Left renal cortex interstitium (tissue), 4 donors: ENCODE data around the gene DAP. TPM values are rescaled to one million over a fixed set of nuclear protein-coding genes. Genes with fewer than 3 reads are reported as not detected.
"Not testable (repeated sequence)": the region's sequence is repeated elsewhere in the genome, so short reads cannot be mapped to it uniquely, and the experiment has no call there.

Experiments used
- DNase-seq, 4 donors: peaks; one replicate each; pipeline ENCODE4 v3.0.0-alpha.2; 2013; ENCODE audit warnings: low read depth in 4 of 4, low spot score in 2 of 4, missing footprints in 1 of 4
- polyA plus RNA-seq, 4 donors: library from polyadenylated mRNA; unstranded; fragments of 120-200 nt; gene quantifications; one replicate each; pipeline ENCODE4 v1.2.1, GENCODE V29; 2013; ENCODE audit not compliant: insufficient read length in 4 of 4

DAP gene
- polyA plus RNA-seq, 4 donors: 98.3 to 140 (median 126) TPM

DNA sequence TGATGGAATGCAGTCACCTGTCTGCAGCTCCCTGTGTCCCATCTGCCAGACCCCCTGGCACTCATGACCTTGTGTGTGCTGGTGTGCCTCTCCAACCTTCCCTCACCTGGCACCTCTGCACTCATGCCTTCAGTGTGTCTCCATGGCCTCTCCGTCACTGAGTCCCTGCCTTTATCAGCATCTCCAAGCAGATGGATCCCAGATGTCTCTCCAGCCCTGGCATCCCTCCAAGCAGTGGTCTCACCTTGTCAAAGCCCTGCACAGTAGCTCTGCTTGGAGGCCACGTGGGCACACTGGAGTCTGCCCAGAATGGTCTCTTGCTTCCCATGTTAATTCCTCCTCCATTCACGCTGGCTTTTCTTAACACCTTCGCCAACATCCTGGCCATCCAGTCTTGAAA is 84.8 kb downstream of the DAP start:
- DNase-seq: no peak

DNA sequence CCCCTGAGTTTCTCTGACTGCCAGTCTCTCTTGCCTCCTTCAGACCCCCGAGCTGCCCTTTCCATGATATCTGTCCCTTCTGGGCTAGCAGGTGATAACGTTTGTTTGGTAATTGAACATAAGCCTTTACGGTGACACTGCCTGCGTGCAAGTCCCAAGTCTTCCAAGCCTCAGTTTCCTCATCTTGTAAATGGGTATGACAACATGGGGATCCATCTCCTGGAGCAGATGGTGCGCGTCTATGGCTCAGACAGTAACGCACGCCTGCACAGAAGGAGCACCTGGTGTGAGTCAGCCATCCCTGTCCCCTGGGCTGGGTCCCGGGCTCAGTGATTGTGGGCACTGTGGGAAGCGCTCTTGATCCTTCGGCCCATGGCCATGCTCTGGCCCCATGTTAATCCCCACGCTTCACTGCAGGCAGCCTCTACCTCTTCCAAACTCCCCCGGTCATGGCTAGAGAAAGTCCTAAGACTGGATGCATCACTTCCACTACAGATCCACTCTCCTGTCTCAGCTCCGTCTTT is 85.8 kb downstream of the DAP start:
- DNase-seq: no peak

DNA sequence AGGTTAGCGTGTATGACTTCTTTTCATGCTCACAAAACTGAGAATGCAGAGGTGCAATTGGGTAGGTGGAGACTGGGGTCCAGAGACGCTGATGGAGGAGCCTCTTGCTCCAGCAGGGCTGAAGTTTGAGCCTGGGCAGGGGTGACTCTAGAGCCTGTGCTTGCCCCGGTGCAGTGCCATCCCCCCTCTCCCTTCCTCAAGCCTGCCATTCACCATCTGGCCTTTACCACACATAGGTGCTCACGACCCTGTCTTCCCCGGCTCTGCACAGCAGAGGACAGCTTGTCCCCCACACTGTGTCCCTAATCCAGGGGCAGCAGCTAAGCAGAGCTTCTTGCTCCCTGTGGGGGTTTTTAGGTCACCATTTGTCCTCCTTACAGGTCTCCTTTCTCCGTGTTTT is 86.5 kb downstream of the DAP start:
- no peak for DNase-seq

DNA sequence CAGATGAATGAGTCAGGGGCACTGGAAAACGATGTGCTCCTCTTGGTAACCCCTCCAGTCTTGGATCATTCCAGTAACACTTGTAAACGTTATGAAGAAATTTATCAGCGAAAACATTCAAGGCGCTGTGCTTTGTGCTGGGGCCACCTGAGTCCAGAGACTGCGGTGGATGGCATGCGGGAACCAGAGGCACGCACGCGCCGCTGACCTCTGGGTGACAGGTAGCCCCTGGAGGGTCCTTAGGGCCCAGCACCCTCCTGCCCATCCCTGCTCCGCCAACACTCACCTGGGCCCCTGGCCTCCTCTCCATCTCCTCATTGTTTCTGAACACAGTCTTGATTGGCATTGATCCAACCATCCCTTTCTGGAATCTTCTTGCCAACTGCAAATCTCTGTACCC is 86.9 kb downstream of the DAP start:
- DNase-seq: no peak

DNA sequence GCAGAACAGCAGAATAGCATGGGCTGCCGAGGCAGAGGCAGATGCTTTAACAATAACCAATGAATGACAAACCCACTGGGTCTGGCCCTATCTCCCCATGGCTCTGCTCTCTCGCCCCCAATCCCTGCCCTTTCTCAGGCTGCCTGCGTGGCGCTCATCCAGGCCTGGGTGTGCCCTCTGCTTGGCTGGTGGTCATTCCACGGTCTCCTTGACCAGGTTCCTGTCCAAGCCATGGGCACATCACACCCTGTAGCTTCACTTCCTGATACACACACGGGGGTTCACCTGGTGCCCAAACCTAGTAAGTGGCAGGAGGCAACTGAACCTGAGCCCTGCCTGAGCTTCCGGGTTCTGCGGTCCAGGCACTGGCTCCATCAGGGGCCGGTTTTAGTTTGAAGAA is 87.6 kb downstream of the DAP start:
- DNase-seq: no peak

DNA sequence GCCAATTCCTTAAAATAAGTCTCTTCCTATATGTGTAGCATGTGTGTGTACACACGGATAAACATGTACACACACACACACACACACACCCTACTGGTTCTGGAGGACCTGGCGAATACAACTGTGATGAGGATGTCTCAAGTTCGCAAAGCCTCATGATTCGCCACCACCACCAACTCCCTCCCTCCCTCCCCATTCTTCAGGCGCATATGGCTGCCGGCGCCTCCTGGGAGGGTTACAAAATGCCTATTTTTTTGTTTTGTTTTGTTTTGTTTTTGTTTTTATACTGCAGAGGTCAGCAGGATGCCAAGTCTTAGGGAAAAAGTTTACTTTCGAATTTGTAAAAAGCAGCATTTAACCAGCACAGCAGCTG is 88.0 kb downstream of the DAP start:
- DNase-seq: no peak

DNA sequence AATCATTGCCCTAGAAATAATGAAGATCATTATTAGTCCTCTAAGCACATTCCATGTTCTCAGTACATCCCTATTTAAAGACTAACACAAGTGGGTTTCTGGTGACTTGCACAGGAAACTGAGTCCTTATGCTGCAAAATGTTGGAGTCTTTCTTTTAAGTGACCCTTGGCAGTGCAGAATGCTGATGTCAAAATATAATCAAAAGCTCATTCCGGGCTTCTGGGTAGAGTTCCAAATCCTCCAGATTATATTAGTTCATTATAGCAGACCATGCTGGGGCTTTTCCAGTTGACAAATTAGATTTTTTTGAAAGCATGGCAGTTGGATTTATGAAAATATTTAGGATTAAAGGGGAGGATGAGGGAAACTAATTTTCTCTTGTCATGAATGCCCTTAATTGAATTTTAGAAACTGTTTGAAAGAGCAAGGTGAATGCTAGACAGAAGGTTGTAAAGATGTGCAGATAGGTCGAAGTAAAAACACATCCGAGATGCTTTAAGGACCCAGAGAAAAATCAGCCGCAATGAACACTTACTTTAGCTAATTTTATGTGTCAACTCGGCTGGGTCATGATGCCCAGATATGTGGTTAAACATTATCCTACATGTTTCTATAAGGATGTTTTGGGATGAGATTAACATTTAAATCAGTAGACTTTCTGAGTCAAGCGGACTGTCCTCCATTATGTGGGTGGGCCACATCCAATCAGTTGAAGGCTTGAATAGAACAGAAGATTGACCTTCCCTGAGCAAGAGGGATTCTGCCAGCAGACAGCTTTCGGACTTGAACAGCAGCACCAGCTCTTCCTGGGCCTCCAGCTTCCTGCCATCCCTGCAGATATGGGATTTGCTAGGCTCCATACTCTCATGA is 88.7 kb downstream of the DAP start:
- no peak for DNase-seq

DNA sequence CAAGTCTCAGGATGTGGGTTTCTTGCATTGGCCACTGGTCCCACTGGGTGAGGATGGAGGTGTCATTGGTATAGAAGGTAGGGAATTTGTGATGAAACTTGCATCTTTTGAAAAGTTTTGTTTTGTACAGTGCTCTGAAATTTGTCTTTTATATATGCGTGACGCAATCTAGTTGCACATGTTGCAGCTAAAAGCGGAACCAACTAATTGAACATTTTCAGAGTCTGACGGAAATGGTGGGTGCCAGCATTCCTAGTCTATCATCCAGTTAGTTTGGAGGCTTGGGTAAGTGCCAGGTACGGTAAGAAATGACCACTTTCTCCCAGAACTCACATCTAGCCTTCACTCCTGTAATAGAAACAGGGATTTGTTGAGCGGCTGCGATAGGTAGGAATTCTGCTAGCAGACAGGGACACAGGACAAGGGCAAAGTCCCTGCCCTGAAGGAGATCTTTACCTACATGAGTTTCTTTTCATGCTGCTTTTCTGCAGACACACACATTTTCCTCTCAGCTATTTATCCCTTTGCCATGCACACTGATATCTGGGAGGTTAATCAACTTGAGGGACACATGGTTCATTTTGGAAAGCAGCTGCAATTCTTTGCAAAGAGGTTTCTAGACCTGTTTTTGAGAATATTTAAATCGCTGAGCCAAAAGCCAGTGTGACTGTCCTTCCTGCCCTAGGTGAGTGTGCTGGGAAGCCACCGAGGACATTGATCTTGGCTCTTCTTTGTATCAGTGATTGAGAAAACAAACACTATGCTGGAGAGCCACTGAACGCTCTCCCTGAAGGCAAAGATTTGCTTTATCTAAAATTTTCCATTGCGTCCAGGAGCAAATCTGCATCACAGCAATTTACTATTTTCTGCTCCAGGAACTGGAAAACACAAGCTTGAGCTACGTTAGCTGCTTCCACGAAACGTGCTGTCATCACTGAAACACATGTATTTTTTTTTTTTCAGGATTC is 89.7 kb downstream of the DAP start:
- DNase-seq: no peak

DNA sequence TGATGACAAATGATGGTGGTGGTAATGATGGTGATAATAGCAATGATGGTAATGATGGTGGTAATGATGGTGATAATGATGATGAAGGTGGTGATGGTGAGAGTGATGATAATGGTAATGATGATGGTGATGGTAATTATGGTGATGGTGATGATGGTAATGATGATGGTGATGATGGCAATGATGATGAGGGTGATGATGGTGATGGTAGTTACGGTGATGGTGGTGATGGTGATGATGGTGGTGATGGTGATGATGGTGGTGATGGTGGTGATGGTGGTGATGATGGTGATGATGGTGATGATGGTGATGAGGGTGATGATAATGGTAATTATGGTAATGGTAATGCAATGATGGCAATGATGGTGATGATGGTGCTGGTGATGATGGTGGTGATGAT is 91.1 kb downstream of the DAP start:
- DNase-seq: no peak

DNA sequence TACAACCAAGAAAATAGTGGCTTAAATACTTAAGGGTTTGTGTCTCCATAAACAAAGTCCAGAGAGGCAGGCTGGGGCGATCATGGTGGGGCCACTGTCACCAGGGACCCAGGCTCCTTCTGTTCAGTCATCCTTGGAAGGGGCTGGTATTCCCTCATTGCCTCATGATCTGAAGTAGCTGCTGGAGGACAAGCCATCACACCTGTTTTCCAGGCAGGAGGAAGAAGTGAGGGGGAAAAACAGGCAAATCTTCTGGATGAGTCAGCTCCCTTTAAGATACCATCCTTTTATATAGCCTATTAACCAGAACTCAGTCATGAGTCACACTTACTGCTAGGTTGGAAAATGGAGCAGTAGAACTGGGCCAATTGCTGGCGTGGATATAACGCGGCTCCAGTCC is 92.3 kb downstream of the DAP start:
- no peak for DNase-seq

DNA sequence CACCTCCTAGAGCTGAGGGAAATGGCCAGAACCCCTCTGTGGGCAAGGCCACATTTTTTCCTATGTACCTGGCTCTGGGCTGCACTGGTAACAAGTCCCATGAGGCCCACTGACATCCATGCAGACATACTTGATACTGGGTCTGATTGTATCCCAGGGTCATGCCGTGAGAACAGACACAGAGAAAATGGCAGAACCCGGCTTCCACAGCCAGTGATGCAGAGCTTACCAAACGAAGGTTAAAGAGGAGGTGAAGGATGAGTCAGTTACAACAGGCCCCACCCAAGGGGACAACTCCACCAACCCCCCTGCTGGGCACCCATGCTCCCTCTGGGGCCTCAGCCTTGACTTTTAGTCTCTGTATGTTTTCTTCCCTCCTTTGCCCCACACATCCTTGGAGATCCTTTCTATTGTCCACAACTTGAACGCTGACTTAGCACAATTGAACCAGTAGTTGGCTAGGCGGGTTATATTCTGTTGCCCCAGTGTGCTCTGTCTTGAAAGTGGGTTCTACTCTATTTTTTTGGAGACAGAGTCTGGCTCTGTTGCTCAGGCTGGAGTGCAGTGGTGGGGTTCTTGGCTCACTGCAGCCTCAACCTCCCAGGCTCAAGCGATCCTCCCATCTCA is 93.5 kb downstream of the DAP start:
- no peak for DNase-seq

DNA sequence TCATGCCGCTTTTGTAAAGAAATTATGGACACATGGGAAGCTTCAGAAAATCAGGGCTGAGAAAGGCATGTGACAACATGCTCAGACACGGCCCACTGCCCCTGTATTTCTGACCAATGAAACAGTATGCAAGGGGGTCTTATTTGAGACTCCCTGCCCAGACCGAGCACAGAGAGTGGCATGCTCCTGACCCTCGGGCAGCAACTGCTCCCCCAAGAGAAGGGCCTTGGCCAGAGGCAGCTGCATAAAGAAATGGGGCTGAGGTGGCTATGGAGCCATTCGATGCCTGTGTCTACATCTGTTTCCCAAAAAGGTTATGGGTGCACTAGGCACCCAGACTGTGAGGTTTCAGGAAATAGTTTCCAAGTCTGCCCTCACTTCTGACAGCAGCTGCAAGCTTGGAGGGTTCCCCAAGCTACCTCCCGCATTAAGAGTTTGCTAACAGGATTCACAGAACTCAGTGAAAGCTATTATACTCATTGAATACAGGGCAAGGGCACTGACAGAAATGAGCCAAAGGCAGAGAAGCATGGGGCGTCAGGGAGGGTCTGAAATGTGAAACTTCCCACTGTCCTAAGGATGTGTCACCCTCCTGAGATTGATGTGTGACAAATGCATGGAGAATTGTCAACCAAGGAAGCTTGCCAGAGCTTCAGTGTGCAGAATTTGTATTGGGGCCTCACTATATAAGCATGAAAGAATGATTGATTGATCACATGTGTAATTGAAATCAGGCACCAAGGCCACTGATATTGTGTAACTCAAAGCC is 94.3 kb downstream of the DAP start:
- no peak for DNase-seq

DNA sequence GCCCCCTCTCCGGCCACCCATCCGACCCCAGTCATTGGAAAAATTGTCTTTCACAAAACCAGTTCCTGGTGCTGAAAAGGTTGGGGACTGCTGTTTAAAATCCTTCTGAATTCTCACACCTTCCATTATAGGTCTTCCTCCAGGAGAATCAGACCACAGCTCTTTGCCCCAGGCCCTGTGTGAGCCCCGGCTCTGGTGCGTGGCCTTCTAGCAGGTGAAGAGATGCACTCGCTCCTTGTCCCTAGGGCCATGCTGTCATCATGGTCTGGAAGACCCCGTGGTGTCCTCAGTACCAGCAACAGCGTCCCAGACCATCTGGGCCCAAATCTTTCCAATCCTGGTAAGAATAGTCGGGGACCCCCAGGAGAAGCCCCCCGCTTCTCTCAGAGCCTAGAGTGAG is 95.2 kb downstream of the DAP start:
- no peak for DNase-seq

DNA sequence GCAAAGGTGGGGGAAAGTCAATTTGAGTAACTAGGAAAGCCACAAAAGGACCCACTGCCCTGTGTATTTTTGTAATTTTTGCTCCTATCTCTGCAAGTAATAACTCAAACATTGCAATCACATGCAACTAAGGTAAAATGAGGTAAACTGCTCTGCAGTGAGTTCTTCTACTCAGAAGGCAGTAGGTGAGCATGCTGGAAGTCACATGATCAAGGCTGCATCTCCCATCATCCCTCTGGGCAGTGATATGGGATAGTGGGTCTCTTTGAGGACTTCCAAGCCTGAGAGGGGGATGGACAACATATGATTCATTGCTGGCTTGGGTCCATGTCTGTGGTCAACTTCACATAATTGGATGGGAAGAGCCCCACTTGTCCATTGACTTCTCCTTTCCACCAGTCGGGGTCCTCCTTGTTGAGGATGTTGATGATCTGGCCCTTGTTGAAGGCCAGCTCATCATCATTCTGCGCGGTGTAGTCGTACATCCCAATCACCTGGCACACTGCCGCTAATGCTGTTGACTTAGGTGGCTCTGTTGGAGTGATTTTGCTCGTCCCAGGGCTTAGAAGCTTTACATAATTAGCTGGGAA is 96.8 kb downstream of the DAP start:
- DNase-seq: not testable (repeated sequence)

DNA sequence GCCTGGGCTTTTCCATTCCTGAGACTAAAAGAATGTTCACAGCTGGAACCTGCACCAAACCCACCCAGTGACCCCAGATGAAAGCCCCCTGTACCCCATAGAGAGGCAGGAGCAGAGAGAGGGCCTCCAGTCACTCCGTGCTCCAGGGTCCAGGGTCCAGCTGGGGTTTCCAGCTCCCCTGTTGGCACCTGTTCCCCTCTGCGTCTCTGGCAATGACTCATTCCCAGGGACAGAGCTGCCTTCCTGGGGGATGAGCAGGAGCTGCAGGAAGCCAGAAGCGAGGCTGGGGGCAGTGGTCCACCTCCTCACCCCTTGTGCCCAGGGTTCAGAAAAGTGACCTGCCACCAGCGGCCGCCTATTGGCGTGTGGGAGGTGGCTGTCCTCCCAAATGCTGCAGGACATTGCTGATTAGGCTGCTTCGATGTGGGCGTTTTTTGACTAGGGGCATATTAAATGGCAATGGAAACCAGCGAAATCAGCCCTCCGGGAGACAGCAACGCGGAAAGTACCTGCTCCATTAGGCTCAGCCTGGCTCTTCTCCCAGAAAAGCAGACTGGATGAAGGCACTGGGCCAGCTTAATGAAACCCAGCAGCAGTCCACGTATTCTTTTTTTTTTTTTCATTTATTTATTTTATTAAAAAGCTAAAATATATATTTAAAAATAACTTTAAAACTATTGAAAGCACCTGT is 97.4 kb downstream of the DAP start:
- no peak for DNase-seq

DNA sequence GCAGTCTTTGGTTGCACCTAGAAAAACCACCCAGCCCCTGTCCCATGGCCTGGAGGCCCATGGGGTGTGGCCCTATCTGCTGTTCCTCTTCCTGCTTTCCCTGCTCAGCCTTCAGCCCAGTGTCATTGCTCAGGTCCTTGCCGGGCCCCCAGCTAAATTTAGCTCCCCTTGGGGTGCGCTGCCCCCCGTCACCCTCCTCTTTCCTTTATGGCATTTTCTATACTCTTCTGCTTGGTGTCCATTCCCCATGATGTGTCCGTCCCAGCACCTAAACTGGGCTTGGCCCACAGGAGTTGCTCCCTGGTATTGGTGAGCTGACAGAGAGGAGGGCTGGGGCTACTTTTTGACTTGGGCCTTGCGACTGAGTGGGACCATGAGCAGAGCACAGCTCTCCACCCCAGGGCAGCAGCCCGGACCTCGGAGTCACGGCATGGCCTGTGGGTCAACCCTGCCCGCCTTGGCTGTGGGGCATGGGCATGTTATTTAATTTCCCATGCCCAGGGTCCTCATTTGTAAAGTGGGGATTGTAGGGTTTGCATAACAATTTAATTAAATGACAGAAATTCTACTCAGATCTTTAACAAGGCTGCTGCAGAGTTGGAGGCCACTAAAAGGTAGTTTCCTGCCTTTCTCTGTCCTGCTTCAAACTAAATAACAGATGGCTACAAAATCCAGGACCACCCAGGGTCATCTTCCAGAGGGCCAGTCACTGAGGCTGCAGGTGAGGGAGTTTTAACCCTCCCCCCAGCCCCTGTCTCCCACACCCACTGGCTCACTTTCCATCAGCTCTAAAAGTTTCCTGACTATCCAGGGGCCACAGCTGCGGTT is 98.2 kb downstream of the DAP start:
- DNase-seq: no peak

DNA sequence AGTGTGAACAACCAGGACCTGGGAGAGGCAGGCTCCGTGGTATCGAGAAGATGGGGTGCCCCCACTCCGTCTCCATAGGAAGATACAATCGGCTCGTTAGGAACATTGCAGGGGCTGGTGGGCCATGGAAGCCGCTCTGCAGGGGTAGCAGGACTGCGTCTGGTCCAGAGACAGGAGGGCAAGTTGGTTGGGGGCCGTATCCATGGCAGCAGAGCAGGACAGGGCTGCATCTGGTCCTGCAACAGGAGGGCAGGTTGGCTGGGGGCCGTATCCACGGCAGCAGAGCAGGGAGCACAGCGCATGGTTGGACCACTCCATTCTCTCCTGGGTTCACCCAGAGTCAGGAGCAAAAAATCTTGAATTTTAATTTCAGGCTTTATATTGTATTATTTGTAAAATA is 99.0 kb downstream of the DAP start:
- DNase-seq: no peak

DNA sequence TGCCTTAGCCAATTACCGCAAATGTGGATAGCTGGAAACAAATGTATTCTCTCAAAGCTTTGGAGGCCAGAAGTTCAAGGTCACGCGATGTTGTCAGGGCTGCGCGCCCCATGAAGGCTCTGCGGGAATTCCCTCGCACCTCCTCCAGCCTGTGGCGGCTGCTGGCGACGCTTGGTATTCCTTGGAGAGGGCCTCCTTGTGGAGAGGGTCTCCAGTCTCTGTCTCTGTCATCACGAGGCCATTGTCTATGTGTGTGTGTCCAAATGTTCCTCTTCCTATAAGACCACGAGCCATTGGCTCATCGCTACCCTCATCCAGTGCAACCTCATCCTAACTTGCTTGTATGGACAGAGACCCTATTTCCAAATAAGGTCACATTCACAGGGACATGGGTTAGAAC is 99.6 kb downstream of the DAP start:
- DNase-seq: no peak
